H1 (cell line): Measurements from ENCODE around the gene IDE. TPM values are rescaled to one million over a fixed set of nuclear protein-coding genes. Genes with fewer than 3 reads are reported as not detected.

ENCODE experiments used
- CTCF ChIA-PET: fragments of 300-600 bp; sonication (Branson Sonifier 250); formaldehyde crosslinking; loops from one replicate; lab custom pipeline; 2021; ENCODE audit not compliant: partially characterized antibody; lab: Charles Lee
- POLR2A ChIA-PET: fragments of 300-600 bp; sonication (Branson Sonifier 250); formaldehyde crosslinking; loops from one replicate; lab custom pipeline; 2021; ENCODE audit warnings: inconsistent platforms; ENCODE audit not compliant: partially characterized antibody; lab: Charles Lee
- DNase-seq, 2 experiments: peaks; one replicate each; pipeline versions ENCODE4 v3.0.0 to v3.0.0-alpha.2; 2010 to 2022; ENCODE audit warnings: low spot score in 2 of 2, low read depth in 1 of 2, mixed read lengths in 1 of 2
- FAIRE-seq: peaks from 2 replicates; lab custom pipeline; 2011; peaks lifted over from hg19 to GRCh38; lab: Jason Lieb, UNC
- H2AFZ ChIP-seq: 2 replicates; pipeline ENCODE4 v1.8.1; 2012; ENCODE audit warnings: low read length, inconsistent platforms
- H2AK5ac ChIP-seq: 2 replicates; pipeline ENCODE4 v1.6.1; 2013; ENCODE audit warnings: low read depth, low read length
- H2BK120ac ChIP-seq: replicated peaks from 2 replicates; pipeline ENCODE3; 2013; ENCODE audit warnings: low read depth, low read length, inconsistent platforms
- H2BK12ac ChIP-seq: 2 replicates; pipeline ENCODE4 v1.6.1; 2013; ENCODE audit warnings: low read depth, low read length
- H2BK15ac ChIP-seq: 2 replicates; pipeline ENCODE4 v1.6.1; 2013; ENCODE audit warnings: low read length
- H2BK20ac ChIP-seq: 2 replicates; pipeline ENCODE4 v1.6.1; 2013; ENCODE audit warnings: low read length
- H2BK5ac ChIP-seq: 2 replicates; pipeline ENCODE4 v1.6.1; 2013; ENCODE audit warnings: low read depth, low read length
- H3K14ac ChIP-seq: 2 replicates; pipeline ENCODE4 v1.6.1; 2013; ENCODE audit warnings: inconsistent platforms; ENCODE audit not compliant: insufficient read length
- H3K18ac ChIP-seq: 2 replicates; pipeline ENCODE4 v1.6.1; 2013; ENCODE audit warnings: low read length; ENCODE audit errors: extremely low read depth
- H3K23ac ChIP-seq: 2 replicates; pipeline ENCODE4 v1.6.1; 2013; ENCODE audit warnings: inconsistent platforms; ENCODE audit not compliant: insufficient read length
- H3K23me2 ChIP-seq: 2 replicates; pipeline ENCODE4 v1.6.1; 2013; ENCODE audit warnings: low read depth, low read length
- H3K27ac ChIP-seq: 2 replicates; pipeline ENCODE4 v1.6.1; 2011; ENCODE audit warnings: low read depth, low read length, inconsistent platforms
- H3K27me3 ChIP-seq, 4 experiments: replicated peaks in 1 of 4; 1 replicate in 1 of 4; 2 replicates in 3 of 4; pipeline versions ENCODE4 v1.6.1 to v1.8.1; 2011 to 2013; ENCODE audit warnings: low read length in 3 of 4, mild to moderate bottlenecking in 3 of 4, inconsistent platforms in 2 of 4, mixed read lengths in 2 of 4, moderate library complexity in 1 of 4; ENCODE audit not compliant: control insufficient read depth in 3 of 4, insufficient read depth in 3 of 4; ENCODE audit errors: extremely low read depth in 1 of 4
- H3K36me3 ChIP-seq, 4 experiments: 2 replicates each; pipeline versions ENCODE4 v1.6.1 to v1.8.1; 2011 to 2013; ENCODE audit warnings: mild to moderate bottlenecking in 4 of 4, low read length in 3 of 4, moderate library complexity in 2 of 4, control low read depth in 1 of 4, inconsistent platforms in 1 of 4; ENCODE audit not compliant: insufficient read depth in 4 of 4, control insufficient read depth in 2 of 4
- H3K4ac ChIP-seq: replicated peaks from 2 replicates; pipeline ENCODE3; 2013; ENCODE audit warnings: low read length, low read depth, mixed read lengths, inconsistent platforms; ENCODE audit not compliant: insufficient read length
- H3K4me1 ChIP-seq, 4 experiments: replicated peaks in 1 of 4; 1 replicate in 1 of 4; 2 replicates in 3 of 4; pipeline versions ENCODE4 v1.6.1 to v1.8.1; 2011 to 2013; ENCODE audit warnings: low read length in 3 of 4, inconsistent platforms in 2 of 4, mixed read lengths in 1 of 4; ENCODE audit not compliant: insufficient read depth in 4 of 4, control insufficient read depth in 3 of 4
- H3K4me2 ChIP-seq, 2 experiments: 2 replicates each; pipeline versions ENCODE4 v1.6.1 to v1.8.1; 2011 to 2013; ENCODE audit warnings: low read depth in 2 of 2, low read length in 2 of 2, control low read depth in 1 of 2, inconsistent platforms in 1 of 2, mild to moderate bottlenecking in 1 of 2; ENCODE audit not compliant: insufficient read depth in 1 of 2
- H3K4me3 ChIP-seq, 4 experiments: fragments of 200-600, 300-600 bp in 1 of 4; sonication (generic), shearing (Covaris generic), sonication (Bioruptor Twin) in 1 of 4; 2 replicates each; pipeline versions ENCODE4 v1.5.1 to v1.8.1; 2011 to 2016; ENCODE audit warnings: low read length in 4 of 4, low read depth in 3 of 4, control low read depth in 2 of 4, inconsistent platforms in 2 of 4, mild to moderate bottlenecking in 2 of 4, mixed read lengths in 1 of 4, moderate library complexity in 1 of 4; ENCODE audit not compliant: insufficient read depth in 2 of 4; ENCODE audit errors: extremely low read depth in 1 of 4
- H3K56ac ChIP-seq: replicated peaks from 2 replicates; pipeline ENCODE3; 2013; ENCODE audit warnings: low read depth, mild to moderate bottlenecking, mixed read lengths, low read length, inconsistent platforms; ENCODE audit not compliant: insufficient read length
- H3K79me1 ChIP-seq: 2 replicates; pipeline ENCODE4 v1.6.1; 2013; ENCODE audit warnings: low read depth, low read length, control low read depth
- H3K79me2 ChIP-seq, 2 experiments: 2 replicates each; pipeline versions ENCODE4 v1.6.1 to v1.8.1; 2012 to 2013; ENCODE audit warnings: low read length in 2 of 2, mild to moderate bottlenecking in 2 of 2, inconsistent platforms in 1 of 2; ENCODE audit not compliant: insufficient read depth in 2 of 2, control insufficient read depth in 1 of 2
- H3K9ac ChIP-seq, 4 experiments: replicated peaks in 1 of 4; 1 replicate in 1 of 4; 2 replicates in 3 of 4; pipeline versions ENCODE4 v1.6.1 to v1.8.1; 2011 to 2013; ENCODE audit warnings: low read depth in 3 of 4, low read length in 3 of 4, control low read depth in 2 of 4, mild to moderate bottlenecking in 2 of 4, moderate library complexity in 2 of 4, inconsistent platforms in 1 of 4; ENCODE audit errors: extremely low read depth in 1 of 4
- H3K9me3 ChIP-seq, 2 experiments: 2 replicates each; pipeline versions ENCODE4 v1.6.1 to v1.8.1; 2012 to 2013; ENCODE audit warnings: mild to moderate bottlenecking in 2 of 2, moderate library complexity in 2 of 2, control low read depth in 1 of 2, inconsistent platforms in 1 of 2, low read depth in 1 of 2, low read length in 1 of 2, mixed read lengths in 1 of 2; ENCODE audit not compliant: insufficient read depth in 2 of 2
- H4K20me1 ChIP-seq, 2 experiments: replicated peaks in 1 of 2; 2 replicates each; pipeline versions ENCODE3 to v1.8.1; 2011 to 2013; ENCODE audit warnings: inconsistent platforms in 2 of 2, low read length in 2 of 2, mild to moderate bottlenecking in 1 of 2; ENCODE audit not compliant: insufficient read depth in 2 of 2, control insufficient read depth in 1 of 2
- H4K5ac ChIP-seq: 2 replicates; pipeline ENCODE4 v1.6.1; 2013; ENCODE audit warnings: low read length, low read depth, mixed read lengths, inconsistent platforms; ENCODE audit not compliant: insufficient read length
- H4K8ac ChIP-seq: 2 replicates; pipeline ENCODE4 v1.8.0; 2013; ENCODE audit warnings: mild to moderate bottlenecking, moderate library complexity, low read length, inconsistent platforms; ENCODE audit not compliant: insufficient read depth; ENCODE audit errors: extremely low read depth
- H4K91ac ChIP-seq: replicated peaks from 2 replicates; pipeline ENCODE3; 2013; ENCODE audit warnings: low read length, mixed read lengths, inconsistent platforms; ENCODE audit not compliant: insufficient read length
- BACH1 ChIP-seq: IDR thresholded peaks from 2 replicates; pipeline ENCODE4 v1.6.1; 2012; ENCODE audit warnings: low read length, improper control_type of control experiment
- CHD2 ChIP-seq: IDR thresholded peaks from 2 replicates; pipeline ENCODE4 v1.6.1; 2012; ENCODE audit warnings: low read length, improper control_type of control experiment
- FOSL1 ChIP-seq: IDR thresholded peaks from 2 replicates; pipeline ENCODE4 v1.6.1; 2011; ENCODE audit warnings: mild to moderate bottlenecking, low read depth, low read length, moderate library complexity; ENCODE audit not compliant: insufficient read depth
- KDM1A ChIP-seq: fragments of 200-600, 300-600 bp; sonication (generic); IDR thresholded peaks from 2 replicates; pipeline ENCODE4 v1.7.1; 2016; ENCODE audit warnings: mild to moderate bottlenecking, low read length, borderline replicate concordance
- NRF1 ChIP-seq: IDR thresholded peaks from 2 replicates; pipeline ENCODE4 v1.6.1; 2011; ENCODE audit warnings: mild to moderate bottlenecking, low read depth, low read length, improper control_type of control experiment
- RNF2 ChIP-seq: fragments of 200-900, 300-1000 bp; sonication (generic); IDR thresholded peaks from 2 replicates; pipeline ENCODE4 v1.7.1; 2016; ENCODE audit warnings: borderline replicate concordance, low read depth, mild to moderate bottlenecking, antibody characterized with exemption, low read length; ENCODE audit not compliant: poor library complexity, severe bottlenecking; ENCODE audit errors: missing control alignments
- SIN3A ChIP-seq, 2 experiments: IDR thresholded peaks in 1 of 2; conservative IDR thresholded peaks in 1 of 2; 2 replicates each; pipeline ENCODE4 v1.6.1; 2011 to 2012; ENCODE audit warnings: low read length in 2 of 2, improper control_type of control experiment in 1 of 2, low read depth in 1 of 2, mild to moderate bottlenecking in 1 of 2
- SIX5 ChIP-seq: IDR thresholded peaks from 2 replicates; pipeline ENCODE4 v1.6.1; 2011; ENCODE audit warnings: mild to moderate bottlenecking, low read depth, low read length
- SP2 ChIP-seq: IDR thresholded peaks from 2 replicates; pipeline ENCODE4 v1.6.1; 2012; ENCODE audit warnings: mild to moderate bottlenecking, low read length, inconsistent platforms
- TEAD4 ChIP-seq: IDR thresholded peaks from 2 replicates; pipeline ENCODE4 v1.6.1; 2012; ENCODE audit warnings: low read depth, low read length, inconsistent platforms, mixed read lengths
- WGBS, 2 experiments: shearing (Covaris generic) in 1 of 2; methylation state at CpG; one replicate each; pipeline versions ENCODE4 v1.1.6 to v1.1.7; 2013 to 2015; ENCODE audit warnings: low lambda C conversion rate in 2 of 2, mixed read lengths in 2 of 2, inconsistent platforms in 1 of 2, low coverage in 1 of 2, missing lambda C conversion rate in 1 of 2; ENCODE audit not compliant: insufficient replicate concordance in 2 of 2, insufficient coverage in 1 of 2, insufficient read length in 1 of 2; ENCODE audit errors: extremely low coverage in 1 of 2, missing lambda C conversion rate in 1 of 2; 5-methylcytosine and 5-hydroxymethylcytosine counted together
- polyA plus RNA-seq, 7 experiments: library from polyadenylated mRNA; depleted of rRNA in 3 of 7; stranded (reverse) in 5 of 7; unstranded in 2 of 7; fragments of >200 nt in 5 of 7; fragments of 200-250 nt in 2 of 7; gene quantifications; 1 replicate in 5 of 7; 2 replicates in 1 of 7; 4 replicates in 1 of 7; pipeline versions ENCODE4 v1.2.1 to v1.2.3, GENCODE V29; 2011 to 2013; ENCODE audit warnings: missing spikeins in 2 of 7, mixed read lengths in 2 of 7
- total RNA-seq: library from RNA; stranded (reverse); fragmentation: NEBNext Ultra II Directional; extraction: Animal tissue kit (Norgen Biotek cat#: 25700); gene quantifications from 2 replicates; pipeline ENCODE4 v1.2.1, GENCODE V29; 2021
- TF ChIP-seq, protein P1 (sequence below), 3 experiments: IDR thresholded peaks; 1 replicate in 2 of 3; 2 replicates in 1 of 3; pipeline versions ENCODE4 v1.5.1 to v1.6.1; 2011; ENCODE audit warnings: low read length in 3 of 3, mild to moderate bottlenecking in 3 of 3, inconsistent platforms in 2 of 3, low read depth in 1 of 3, moderate library complexity in 1 of 3; ENCODE audit not compliant: insufficient read depth in 1 of 3; ENCODE audit errors: control extremely low read depth in 1 of 3

Gene IDE
- total and polyA plus RNA-seq, 2 of the 8 experiments (the other 6 are each of a cell fraction or from before 2014, with no cell fraction given), result 12.7 to 52.7 TPM

DNA sequence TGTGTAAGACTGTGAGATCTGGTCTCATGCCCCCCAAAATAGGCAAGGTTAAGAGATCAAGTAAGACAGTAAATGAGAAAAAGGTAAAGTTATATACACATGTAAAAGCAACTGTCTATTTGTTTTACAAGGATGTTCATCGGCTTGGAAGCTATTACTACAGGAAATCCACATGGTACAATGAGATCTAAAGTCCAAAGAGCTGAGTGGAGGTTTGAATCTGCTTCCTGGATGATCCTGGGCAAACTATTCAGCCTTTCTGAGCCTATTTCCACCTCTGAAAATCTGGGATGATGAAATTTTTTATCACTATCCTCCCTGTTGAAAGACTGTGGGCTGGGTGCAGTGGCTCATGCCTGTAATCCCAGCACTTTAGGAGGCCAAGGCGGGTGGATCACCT, 123.0 kb downstream of the IDE start:
- H3K9me3 ChIP-seq, result no peaks in the 10 kb centered on the region
- H3K27ac ChIP-seq, result no peak overlapping the region
- H2AK5ac ChIP-seq, result no peak overlapping the region
- no peak overlapping the region for H2BK20ac ChIP-seq
- no peak overlapping the region for H2AFZ ChIP-seq
- H2BK15ac ChIP-seq, result no peak overlapping the region
- H3K23ac ChIP-seq, result no peak overlapping the region
- H3K79me1 ChIP-seq, result no peaks in the 10 kb centered on the region
- no peak overlapping the region for H3K18ac ChIP-seq
- no peak overlapping the region for H3K14ac ChIP-seq
- no peak for DNase-seq
- no peak overlapping the region for H3K4me2 ChIP-seq
- no peak for FAIRE-seq
- H2BK12ac ChIP-seq, result no peak overlapping the region
- no peaks in the 10 kb centered on the region for H3K79me2 ChIP-seq
- H3K36me3 ChIP-seq, result peaks cover 0 to 23% (median 9%) of the 10 kb centered on the region in 4 experiments; a peak in 6 of 8 replicates
- H2BK5ac ChIP-seq, result no peak overlapping the region
- no peaks in the 10 kb centered on the region for H3K27me3 ChIP-seq
- CTCF ChIA-PET, result no interaction called here
- no peaks in the 10 kb centered on the region for H3K23me2 ChIP-seq
- H4K8ac ChIP-seq, result no peak overlapping the region
- WGBS, 2 experiments, result 98% methylated on average over 2 of the region's 2 CpGs; no CpG with 5 or more reads in 1 of the 2 experiments
- no peaks in the 10 kb centered on the region for H3K4me1 ChIP-seq
- no peaks in the 10 kb centered on the region for H4K20me1 ChIP-seq
- TF ChIP-seq NRF1 (no peak), SP2 (no peak), KDM1A (no peak), FOSL1 (no peak), SIN3A (conservative IDR thresholded peaks at IDR 0.05 in 1 of 2, IDR thresholded peaks at IDR 0.05 in 1 of 2; ENCODE audit: low read depth in 1 of 2, low read length in 2 of 2) (no peak), TEAD4 (no peak), RNF2 (no peak), BACH1 (no peak), SIX5 (no peak), CHD2 (no peak)
- TF ChIP-seq, protein P1, sequence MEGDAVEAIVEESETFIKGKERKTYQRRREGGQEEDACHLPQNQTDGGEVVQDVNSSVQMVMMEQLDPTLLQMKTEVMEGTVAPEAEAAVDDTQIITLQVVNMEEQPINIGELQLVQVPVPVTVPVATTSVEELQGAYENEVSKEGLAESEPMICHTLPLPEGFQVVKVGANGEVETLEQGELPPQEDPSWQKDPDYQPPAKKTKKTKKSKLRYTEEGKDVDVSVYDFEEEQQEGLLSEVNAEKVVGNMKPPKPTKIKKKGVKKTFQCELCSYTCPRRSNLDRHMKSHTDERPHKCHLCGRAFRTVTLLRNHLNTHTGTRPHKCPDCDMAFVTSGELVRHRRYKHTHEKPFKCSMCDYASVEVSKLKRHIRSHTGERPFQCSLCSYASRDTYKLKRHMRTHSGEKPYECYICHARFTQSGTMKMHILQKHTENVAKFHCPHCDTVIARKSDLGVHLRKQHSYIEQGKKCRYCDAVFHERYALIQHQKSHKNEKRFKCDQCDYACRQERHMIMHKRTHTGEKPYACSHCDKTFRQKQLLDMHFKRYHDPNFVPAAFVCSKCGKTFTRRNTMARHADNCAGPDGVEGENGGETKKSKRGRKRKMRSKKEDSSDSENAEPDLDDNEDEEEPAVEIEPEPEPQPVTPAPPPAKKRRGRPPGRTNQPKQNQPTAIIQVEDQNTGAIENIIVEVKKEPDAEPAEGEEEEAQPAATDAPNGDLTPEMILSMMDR (IDR thresholded peaks at IDR 0.05; ENCODE audit: control extremely low read depth in 1 of 3, insufficient read depth in 1 of 3, low read depth in 1 of 3, low read length in 3 of 3), result no peak
- no peak overlapping the region for H4K91ac ChIP-seq
- no peak overlapping the region for H3K4ac ChIP-seq
- no peak overlapping the region for H4K5ac ChIP-seq
- no peak overlapping the region for H3K56ac ChIP-seq
- POLR2A ChIA-PET, result no interaction called here
- H3K9ac ChIP-seq, result no peak overlapping the region
- H3K4me3 ChIP-seq, result no peak overlapping the region
- no peak overlapping the region for H2BK120ac ChIP-seq
